SHP77 (cell line): ENCODE measurements around the gene DAAM2.

Experiments used
- DNase-seq, 2 experiments: peaks; one replicate each; lab custom pipeline; 2025; lab: John Stamatoyannopoulos, UW

Gene DAAM2

GRCh38 chr6:39953076-39953618 is 161.0 kb downstream of the DAAM2 start:
- DNase-seq = no peak
